GM23338 (cell line): ENCODE results near the gene EEA1. TPM values are rescaled to one million over a fixed set of nuclear protein-coding genes. Genes with fewer than 3 reads are reported as not detected.

Experiments used
- ATAC-seq: fragments of 200-7000 bp; cut with Tn5 transposase; 3 replicates; pipeline ENCODE4 v1.9.1; 2020
- DNase-seq: peaks from one replicate; pipeline ENCODE4 v3.0.0-alpha.2; 2015; ENCODE audit warnings: low spot score
- H2AFZ ChIP-seq: fragments of 200-600 bp; sonication (generic); 2 replicates; pipeline ENCODE4 v1.8.0; 2016; ENCODE audit warnings: antibody characterized with exemption, mild to moderate bottlenecking, moderate library complexity
- H3F3A ChIP-seq: fragments of 200-600 bp; sonication (generic); replicated peaks from 2 replicates; pipeline ENCODE4 v1.8.0; 2017; ENCODE audit warnings: antibody characterized with exemption, mixed run types, low read depth
- H3K27ac ChIP-seq: fragments of 200-600 bp; sonication (generic); 2 replicates; pipeline ENCODE4 v1.6.1; 2016; ENCODE audit warnings: low read depth
- H3K27me3 ChIP-seq: fragments of 200-600 bp; sonication (generic); 2 replicates; pipeline ENCODE4 v1.8.0; 2016; ENCODE audit warnings: mild to moderate bottlenecking, mixed run types, moderate library complexity; ENCODE audit not compliant: insufficient read depth
- H3K36me3 ChIP-seq: fragments of 200-600 bp; sonication (generic); 2 replicates; pipeline ENCODE4 v1.8.0; 2016; ENCODE audit warnings: mild to moderate bottlenecking; ENCODE audit not compliant: insufficient read depth
- H3K4me1 ChIP-seq: fragments of 200-600 bp; sonication (generic); 2 replicates; pipeline ENCODE4 v1.8.0; 2016; ENCODE audit warnings: mild to moderate bottlenecking, moderate library complexity; ENCODE audit not compliant: insufficient read depth
- H3K4me2 ChIP-seq: fragments of 200-600 bp; sonication (generic); 2 replicates; pipeline ENCODE4 v1.7.1; 2017; ENCODE audit warnings: mixed run types
- H3K4me3 ChIP-seq: fragments of 200-600 bp; sonication (generic); 2 replicates; pipeline ENCODE4 v1.6.1; 2016; ENCODE audit warnings: mixed run types
- H3K79me2 ChIP-seq: fragments of 200-600 bp; sonication (generic); replicated peaks from 2 replicates; pipeline ENCODE4 v1.8.0; 2017; ENCODE audit warnings: mild to moderate bottlenecking; ENCODE audit not compliant: insufficient read depth
- H3K9me2 ChIP-seq: fragments of 200-600 bp; sonication (generic); 2 replicates; pipeline ENCODE4 v1.8.0; 2017; ENCODE audit not compliant: insufficient read depth
- H4K20me1 ChIP-seq: fragments of 200-600 bp; sonication (generic); replicated peaks from 2 replicates; pipeline ENCODE4 v1.8.0; 2017; ENCODE audit warnings: mild to moderate bottlenecking; ENCODE audit not compliant: insufficient read depth
- H3K27ac Mint-ChIP-seq: 2 replicates; pipeline ENCODE4 v1.8.0; 2020; ENCODE audit warnings: inconsistent platforms, mild to moderate bottlenecking, moderate library complexity, mixed read lengths
- H3K27me3 Mint-ChIP-seq: 3 replicates; pipeline ENCODE4 v1.8.0; 2022; ENCODE audit warnings: low read depth, mild to moderate bottlenecking, moderate library complexity, mixed read lengths, inconsistent platforms; ENCODE audit not compliant: insufficient read depth, poor library complexity
- H3K36me3 Mint-ChIP-seq: 3 replicates; pipeline ENCODE4 v1.8.0; 2021; ENCODE audit warnings: low read depth, mild to moderate bottlenecking, inconsistent platforms, moderate library complexity, mixed read lengths
- H3K4me1 Mint-ChIP-seq: 3 replicates; pipeline ENCODE4 v1.8.0; 2020; ENCODE audit warnings: mild to moderate bottlenecking, inconsistent platforms, mixed read lengths
- H3K4me3 Mint-ChIP-seq: 3 replicates; pipeline ENCODE4 v1.8.0; 2021; ENCODE audit warnings: moderate library complexity, mild to moderate bottlenecking, inconsistent platforms, mixed read lengths
- H3K9me3 Mint-ChIP-seq: 3 replicates; pipeline ENCODE4 v1.8.0; 2020; ENCODE audit warnings: moderate library complexity, mild to moderate bottlenecking, inconsistent platforms, mixed read lengths
- CREB1 ChIP-seq: fragments of 250-450 bp; sonication (Bioruptor Pico); IDR thresholded peaks from 2 replicates; pipeline ENCODE4 v1.5.0; 2020; ENCODE audit warnings: low read depth, mild to moderate bottlenecking, moderate library complexity
- EZH2 ChIP-seq: fragments of 200-600 bp; sonication (generic); IDR thresholded peaks from one replicate; pipeline ENCODE4 v1.8.0; 2017; ENCODE audit warnings: antibody characterized with exemption, mild to moderate bottlenecking, low read depth; ENCODE audit not compliant: unreplicated experiment
- EZH2phosphoT487 ChIP-seq: fragments of 200-600 bp; sonication (generic); IDR thresholded peaks from one replicate; pipeline ENCODE4 v1.8.1; 2018; ENCODE audit warnings: antibody characterized with exemption; ENCODE audit not compliant: unreplicated experiment
- JUNB ChIP-seq: IDR thresholded peaks from one replicate; pipeline ENCODE4 v1.6.1; 2016; ENCODE audit warnings: antibody characterized with exemption; ENCODE audit not compliant: unreplicated experiment
- NANOG ChIP-seq: IDR thresholded peaks from 2 replicates; pipeline ENCODE4 v1.6.1; 2016; ENCODE audit warnings: antibody characterized with exemption, borderline replicate concordance
- POLR2AphosphoS5 ChIP-seq: IDR thresholded peaks from 2 replicates; pipeline ENCODE4 v1.6.1; 2016; ENCODE audit warnings: antibody characterized with exemption, low read depth
- STAT1 ChIP-seq: IDR thresholded peaks from one replicate; pipeline ENCODE4 v1.6.1; 2016; ENCODE audit warnings: antibody characterized with exemption; ENCODE audit not compliant: unreplicated experiment
- ZNF114 ChIP-seq: fragments of 250-450 bp; sonication (Bioruptor Pico); IDR thresholded peaks from 2 replicates; pipeline ENCODE4 v1.5.0; 2020; ENCODE audit warnings: mild to moderate bottlenecking, moderate library complexity
- ZNF331 ChIP-seq: fragments of 250-450 bp; sonication (Bioruptor Pico); IDR thresholded peaks from 2 replicates; pipeline ENCODE4 v1.5.0; 2020; ENCODE audit warnings: low read depth, mild to moderate bottlenecking, moderate library complexity
- polyA plus RNA-seq: library from polyadenylated mRNA; unstranded; fragments of >200 nt; fragmentation: Nextera tagmentation; extraction: Ambion mirVana; gene quantifications from 2 replicates; pipeline ENCODE4 v1.2.1, GENCODE V29; 2016
- total RNA-seq: library from RNA; depleted of rRNA; stranded (reverse); fragments of >200 nt; shearing (Covaris generic); gene quantifications from 2 replicates; pipeline ENCODE4 v1.2.3, GENCODE V29; 2014
- TF ChIP-seq, protein P1 (sequence below): fragments of 250-450 bp; sonication (Bioruptor Pico); IDR thresholded peaks from 2 replicates; pipeline ENCODE4 v1.5.0; 2020; ENCODE audit warnings: mild to moderate bottlenecking, moderate library complexity
- TF ChIP-seq, protein P2 (sequence below): IDR thresholded peaks from 2 replicates; pipeline ENCODE4 v1.6.1; 2016; ENCODE audit warnings: antibody characterized with exemption
- TF ChIP-seq, protein P3 (sequence below), 2 experiments: fragments of 200-600 bp in 1 of 2; sonication (generic) in 1 of 2; conservative IDR thresholded peaks; 2 replicates each; pipeline versions ENCODE4 v1.5.1 to v1.6.1; 2016 to 2017; ENCODE audit warnings: antibody characterized with exemption in 2 of 2, low read depth in 2 of 2, mild to moderate bottlenecking in 2 of 2, moderate library complexity in 1 of 2
- TF ChIP-seq, protein P4 (sequence below): IDR thresholded peaks from one replicate; pipeline ENCODE4 v1.6.1; 2018; ENCODE audit warnings: antibody characterized with exemption; ENCODE audit not compliant: unreplicated experiment

The EEA1 gene
- total and polyA plus RNA-seq, 2 experiments from 2014 or later: 10.0 to 41.1 TPM

DNA sequence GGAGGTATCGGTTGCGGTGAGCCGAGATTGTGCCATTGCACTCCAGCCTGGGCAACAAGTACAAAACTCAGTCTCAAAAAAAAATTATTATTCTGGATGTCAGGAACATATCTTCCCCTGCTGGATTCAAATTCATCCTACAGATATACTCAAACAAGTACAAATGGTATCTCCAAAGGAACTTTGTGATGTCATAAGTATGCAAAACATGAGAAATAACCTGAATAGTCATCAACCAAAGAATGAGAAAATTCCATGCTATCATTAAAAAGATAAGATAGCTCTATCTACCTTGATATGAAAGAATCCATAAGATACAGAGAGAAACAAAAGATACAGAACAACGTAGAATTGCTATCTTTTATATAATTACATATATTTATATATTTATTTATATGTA lies 67.7 kb downstream of the EEA1 start:
- 0 out of 2 replicates have a peak, but pooled peaks cover under 1% of the 10 kb centered on the region for H3K4me1 ChIP-seq
- no peaks in the 10 kb centered on the region for H3K36me3 ChIP-seq
- H3K9me2 ChIP-seq: peaks cover 5% of the 10 kb centered on the region; the same call in 1 of the 2 replicates
- Mint-ChIP-seq H3K27me3 (no peaks in the 10 kb centered on the region), H3K9me3 (no peaks in the 10 kb centered on the region), H3K27ac (no peak overlapping the region), H3K36me3 (peaks cover 11% of the 10 kb centered on the region), H3K4me3 (no peak overlapping the region), H3K4me1 (no peaks in the 10 kb centered on the region; the same call in 2 of the 3 replicates)
- no peak overlapping the region for H3K4me3 ChIP-seq
- no peaks in the 10 kb centered on the region for H3K27me3 ChIP-seq
- TF ChIP-seq CREB1 (CRISPR knock-in tag) (no peak), STAT1 (no peak), EZH2phosphoT487 (no peak), NANOG (no peak), POLR2AphosphoS5 (no peak), JUNB (no peak), ZNF331 (no peak), ZNF114 (CRISPR knock-in tag) (no peak), EZH2 (no peak)
- TF ChIP-seq, protein P1, sequence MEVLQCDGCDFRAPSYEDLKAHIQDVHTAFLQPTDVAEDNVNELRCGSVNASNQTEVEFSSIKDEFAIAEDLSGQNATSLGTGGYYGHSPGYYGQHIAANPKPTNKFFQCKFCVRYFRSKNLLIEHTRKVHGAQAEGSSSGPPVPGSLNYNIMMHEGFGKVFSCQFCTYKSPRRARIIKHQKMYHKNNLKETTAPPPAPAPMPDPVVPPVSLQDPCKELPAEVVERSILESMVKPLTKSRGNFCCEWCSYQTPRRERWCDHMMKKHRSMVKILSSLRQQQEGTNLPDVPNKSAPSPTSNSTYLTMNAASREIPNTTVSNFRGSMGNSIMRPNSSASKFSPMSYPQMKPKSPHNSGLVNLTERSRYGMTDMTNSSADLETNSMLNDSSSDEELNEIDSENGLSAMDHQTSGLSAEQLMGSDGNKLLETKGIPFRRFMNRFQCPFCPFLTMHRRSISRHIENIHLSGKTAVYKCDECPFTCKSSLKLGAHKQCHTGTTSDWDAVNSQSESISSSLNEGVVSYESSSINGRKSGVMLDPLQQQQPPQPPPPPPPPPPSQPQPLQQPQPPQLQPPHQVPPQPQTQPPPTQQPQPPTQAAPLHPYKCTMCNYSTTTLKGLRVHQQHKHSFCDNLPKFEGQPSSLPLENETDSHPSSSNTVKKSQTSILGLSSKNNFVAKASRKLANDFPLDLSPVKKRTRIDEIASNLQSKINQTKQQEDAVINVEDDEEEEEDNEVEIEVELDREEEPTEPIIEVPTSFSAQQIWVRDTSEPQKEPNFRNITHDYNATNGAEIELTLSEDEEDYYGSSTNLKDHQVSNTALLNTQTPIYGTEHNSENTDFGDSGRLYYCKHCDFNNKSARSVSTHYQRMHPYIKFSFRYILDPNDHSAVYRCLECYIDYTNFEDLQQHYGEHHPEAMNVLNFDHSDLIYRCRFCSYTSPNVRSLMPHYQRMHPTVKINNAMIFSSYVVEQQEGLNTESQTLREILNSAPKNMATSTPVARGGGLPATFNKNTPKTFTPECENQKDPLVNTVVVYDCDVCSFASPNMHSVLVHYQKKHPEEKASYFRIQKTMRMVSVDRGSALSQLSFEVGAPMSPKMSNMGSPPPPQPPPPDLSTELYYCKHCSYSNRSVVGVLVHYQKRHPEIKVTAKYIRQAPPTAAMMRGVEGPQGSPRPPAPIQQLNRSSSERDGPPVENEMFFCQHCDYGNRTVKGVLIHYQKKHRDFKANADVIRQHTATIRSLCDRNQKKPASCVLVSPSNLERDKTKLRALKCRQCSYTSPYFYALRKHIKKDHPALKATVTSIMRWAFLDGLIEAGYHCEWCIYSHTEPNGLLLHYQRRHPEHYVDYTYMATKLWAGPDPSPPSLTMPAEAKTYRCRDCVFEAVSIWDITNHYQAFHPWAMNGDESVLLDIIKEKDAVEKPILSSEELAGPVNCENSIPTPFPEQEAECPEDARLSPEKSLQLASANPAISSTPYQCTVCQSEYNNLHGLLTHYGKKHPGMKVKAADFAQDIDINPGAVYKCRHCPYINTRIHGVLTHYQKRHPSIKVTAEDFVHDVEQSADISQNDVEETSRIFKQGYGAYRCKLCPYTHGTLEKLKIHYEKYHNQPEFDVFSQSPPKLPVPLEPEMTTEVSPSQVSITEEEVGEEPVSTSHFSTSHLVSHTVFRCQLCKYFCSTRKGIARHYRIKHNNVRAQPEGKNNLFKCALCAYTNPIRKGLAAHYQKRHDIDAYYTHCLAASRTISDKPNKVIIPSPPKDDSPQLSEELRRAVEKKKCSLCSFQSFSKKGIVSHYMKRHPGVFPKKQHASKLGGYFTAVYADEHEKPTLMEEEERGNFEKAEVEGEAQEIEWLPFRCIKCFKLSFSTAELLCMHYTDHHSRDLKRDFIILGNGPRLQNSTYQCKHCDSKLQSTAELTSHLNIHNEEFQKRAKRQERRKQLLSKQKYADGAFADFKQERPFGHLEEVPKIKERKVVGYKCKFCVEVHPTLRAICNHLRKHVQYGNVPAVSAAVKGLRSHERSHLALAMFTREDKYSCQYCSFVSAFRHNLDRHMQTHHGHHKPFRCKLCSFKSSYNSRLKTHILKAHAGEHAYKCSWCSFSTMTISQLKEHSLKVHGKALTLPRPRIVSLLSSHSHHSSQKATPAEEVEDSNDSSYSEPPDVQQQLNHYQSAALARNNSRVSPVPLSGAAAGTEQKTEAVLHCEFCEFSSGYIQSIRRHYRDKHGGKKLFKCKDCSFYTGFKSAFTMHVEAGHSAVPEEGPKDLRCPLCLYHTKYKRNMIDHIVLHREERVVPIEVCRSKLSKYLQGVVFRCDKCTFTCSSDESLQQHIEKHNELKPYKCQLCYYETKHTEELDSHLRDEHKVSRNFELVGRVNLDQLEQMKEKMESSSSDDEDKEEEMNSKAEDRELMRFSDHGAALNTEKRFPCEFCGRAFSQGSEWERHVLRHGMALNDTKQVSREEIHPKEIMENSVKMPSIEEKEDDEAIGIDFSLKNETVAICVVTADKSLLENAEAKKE (CRISPR knock-in tag): no peak
- TF ChIP-seq, protein P2, sequence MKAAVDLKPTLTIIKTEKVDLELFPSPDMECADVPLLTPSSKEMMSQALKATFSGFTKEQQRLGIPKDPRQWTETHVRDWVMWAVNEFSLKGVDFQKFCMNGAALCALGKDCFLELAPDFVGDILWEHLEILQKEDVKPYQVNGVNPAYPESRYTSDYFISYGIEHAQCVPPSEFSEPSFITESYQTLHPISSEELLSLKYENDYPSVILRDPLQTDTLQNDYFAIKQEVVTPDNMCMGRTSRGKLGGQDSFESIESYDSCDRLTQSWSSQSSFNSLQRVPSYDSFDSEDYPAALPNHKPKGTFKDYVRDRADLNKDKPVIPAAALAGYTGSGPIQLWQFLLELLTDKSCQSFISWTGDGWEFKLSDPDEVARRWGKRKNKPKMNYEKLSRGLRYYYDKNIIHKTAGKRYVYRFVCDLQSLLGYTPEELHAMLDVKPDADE: no peak
- TF ChIP-seq, protein P3, sequence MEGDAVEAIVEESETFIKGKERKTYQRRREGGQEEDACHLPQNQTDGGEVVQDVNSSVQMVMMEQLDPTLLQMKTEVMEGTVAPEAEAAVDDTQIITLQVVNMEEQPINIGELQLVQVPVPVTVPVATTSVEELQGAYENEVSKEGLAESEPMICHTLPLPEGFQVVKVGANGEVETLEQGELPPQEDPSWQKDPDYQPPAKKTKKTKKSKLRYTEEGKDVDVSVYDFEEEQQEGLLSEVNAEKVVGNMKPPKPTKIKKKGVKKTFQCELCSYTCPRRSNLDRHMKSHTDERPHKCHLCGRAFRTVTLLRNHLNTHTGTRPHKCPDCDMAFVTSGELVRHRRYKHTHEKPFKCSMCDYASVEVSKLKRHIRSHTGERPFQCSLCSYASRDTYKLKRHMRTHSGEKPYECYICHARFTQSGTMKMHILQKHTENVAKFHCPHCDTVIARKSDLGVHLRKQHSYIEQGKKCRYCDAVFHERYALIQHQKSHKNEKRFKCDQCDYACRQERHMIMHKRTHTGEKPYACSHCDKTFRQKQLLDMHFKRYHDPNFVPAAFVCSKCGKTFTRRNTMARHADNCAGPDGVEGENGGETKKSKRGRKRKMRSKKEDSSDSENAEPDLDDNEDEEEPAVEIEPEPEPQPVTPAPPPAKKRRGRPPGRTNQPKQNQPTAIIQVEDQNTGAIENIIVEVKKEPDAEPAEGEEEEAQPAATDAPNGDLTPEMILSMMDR (conservative IDR thresholded peaks at IDR 0.05; ENCODE audit: low read depth in 2 of 2): no peak
- TF ChIP-seq, protein P4, sequence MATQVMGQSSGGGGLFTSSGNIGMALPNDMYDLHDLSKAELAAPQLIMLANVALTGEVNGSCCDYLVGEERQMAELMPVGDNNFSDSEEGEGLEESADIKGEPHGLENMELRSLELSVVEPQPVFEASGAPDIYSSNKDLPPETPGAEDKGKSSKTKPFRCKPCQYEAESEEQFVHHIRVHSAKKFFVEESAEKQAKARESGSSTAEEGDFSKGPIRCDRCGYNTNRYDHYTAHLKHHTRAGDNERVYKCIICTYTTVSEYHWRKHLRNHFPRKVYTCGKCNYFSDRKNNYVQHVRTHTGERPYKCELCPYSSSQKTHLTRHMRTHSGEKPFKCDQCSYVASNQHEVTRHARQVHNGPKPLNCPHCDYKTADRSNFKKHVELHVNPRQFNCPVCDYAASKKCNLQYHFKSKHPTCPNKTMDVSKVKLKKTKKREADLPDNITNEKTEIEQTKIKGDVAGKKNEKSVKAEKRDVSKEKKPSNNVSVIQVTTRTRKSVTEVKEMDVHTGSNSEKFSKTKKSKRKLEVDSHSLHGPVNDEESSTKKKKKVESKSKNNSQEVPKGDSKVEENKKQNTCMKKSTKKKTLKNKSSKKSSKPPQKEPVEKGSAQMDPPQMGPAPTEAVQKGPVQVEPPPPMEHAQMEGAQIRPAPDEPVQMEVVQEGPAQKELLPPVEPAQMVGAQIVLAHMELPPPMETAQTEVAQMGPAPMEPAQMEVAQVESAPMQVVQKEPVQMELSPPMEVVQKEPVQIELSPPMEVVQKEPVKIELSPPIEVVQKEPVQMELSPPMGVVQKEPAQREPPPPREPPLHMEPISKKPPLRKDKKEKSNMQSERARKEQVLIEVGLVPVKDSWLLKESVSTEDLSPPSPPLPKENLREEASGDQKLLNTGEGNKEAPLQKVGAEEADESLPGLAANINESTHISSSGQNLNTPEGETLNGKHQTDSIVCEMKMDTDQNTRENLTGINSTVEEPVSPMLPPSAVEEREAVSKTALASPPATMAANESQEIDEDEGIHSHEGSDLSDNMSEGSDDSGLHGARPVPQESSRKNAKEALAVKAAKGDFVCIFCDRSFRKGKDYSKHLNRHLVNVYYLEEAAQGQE: no peak
- no peak for DNase-seq
- H3K79me2 ChIP-seq: no peaks in the 10 kb centered on the region
- no peak overlapping the region for H3K4me2 ChIP-seq
- H4K20me1 ChIP-seq: no peaks in the 10 kb centered on the region
- no peak for ATAC-seq
- no peak overlapping the region for H3K27ac ChIP-seq
- H3F3A ChIP-seq: no peaks in the 10 kb centered on the region
- no peak overlapping the region for H2AFZ ChIP-seq
